PC-3 (cell line): ENCODE results near the gene INTS4. TPM values are rescaled to one million over a fixed set of nuclear protein-coding genes. Genes with fewer than 3 reads are reported as not detected.

Source experiments
- ATAC-seq: fragments of 200-7000 bp; cut with Tn5 transposase; 2 replicates; pipeline ENCODE4 v1.9.1; 2020; ENCODE audit warnings: mild to moderate bottlenecking, moderate library complexity
- BruUV-seq: library from RNA; stranded (reverse); fragments of 400-500 nt; replicated peaks from 2 replicates; lab custom pipeline; 2021; lab: Mats Ljungman, UMichigan
- CTCF ChIA-PET: fragments of 300-600 bp; sonication (Branson Sonifier 250); formaldehyde crosslinking; loops from one replicate; lab custom pipeline; 2022; ENCODE audit warnings: antibody characterized with exemption; lab: Charles Lee
- POLR2A ChIA-PET: fragments of 300-600 bp; sonication (Branson Sonifier 250); formaldehyde crosslinking; loops from one replicate; lab custom pipeline; 2022; ENCODE audit warnings: antibody characterized with exemption; ENCODE audit not compliant: unreplicated experiment; lab: Charles Lee
- DNase-seq: peaks from one replicate; pipeline ENCODE4 v3.0.0-alpha.2; 2015
- H2AFZ ChIP-seq: fragments of 300-600 bp; sonication (generic); 2 replicates; pipeline ENCODE4 v1.6.0; 2016; ENCODE audit warnings: antibody characterized with exemption, low read length
- H3F3A ChIP-seq: fragments of 300-600 bp; sonication (generic); one replicate; pipeline ENCODE4 v1.6.0; 2017; ENCODE audit warnings: antibody characterized with exemption, low read length, control low read depth, mild to moderate bottlenecking; ENCODE audit not compliant: unreplicated experiment
- H3K27ac ChIP-seq: fragments of 300-600 bp; sonication (generic); 2 replicates; pipeline ENCODE4 v1.5.1; 2016; ENCODE audit warnings: mild to moderate bottlenecking, low read length
- H3K27me3 ChIP-seq: fragments of 300-600 bp; sonication (generic); 2 replicates; pipeline ENCODE4 v1.6.1; 2016; ENCODE audit warnings: low read length, mixed read lengths
- H3K36me3 ChIP-seq: fragments of 300-600 bp; sonication (generic); 2 replicates; pipeline ENCODE4 v1.6.1; 2016; ENCODE audit warnings: low read depth, mixed run types, low read length, mixed read lengths
- H3K4me1 ChIP-seq: fragments of 300-600 bp; sonication (generic); 2 replicates; pipeline ENCODE4 v1.5.1; 2016; ENCODE audit warnings: low read length; ENCODE audit not compliant: insufficient read depth
- H3K4me2 ChIP-seq: fragments of 300-600 bp; sonication (generic); 2 replicates; pipeline ENCODE4 v1.6.0; 2016; ENCODE audit warnings: low read length
- H3K4me3 ChIP-seq: fragments of 300-600 bp; sonication (generic); 2 replicates; pipeline ENCODE4 v1.5.1; 2016; ENCODE audit warnings: mild to moderate bottlenecking, low read length, mixed read lengths
- H3K79me2 ChIP-seq: fragments of 300-600 bp; sonication (generic); 2 replicates; pipeline ENCODE4 v1.6.1; 2017; ENCODE audit warnings: low read length, mixed read lengths
- H3K9ac ChIP-seq: fragments of 300-600 bp; sonication (generic); 2 replicates; pipeline ENCODE4 v1.6.0; 2016; ENCODE audit warnings: mild to moderate bottlenecking, low read length
- H3K9me2 ChIP-seq: fragments of 300-600 bp; sonication (generic); replicated peaks from 2 replicates; pipeline ENCODE4 v1.6.1; 2016; ENCODE audit warnings: mixed run types, low read length, mixed read lengths
- H3K9me3 ChIP-seq: fragments of 300-600 bp; sonication (generic); 2 replicates; pipeline ENCODE4 v1.6.1; 2016; ENCODE audit warnings: low read length, mixed read lengths
- H4K20me1 ChIP-seq: fragments of 300-600 bp; sonication (generic); 2 replicates; pipeline ENCODE4 v1.6.1; 2016; ENCODE audit warnings: low read length, mixed read lengths
- EZH2 ChIP-seq: fragments of 300-600 bp; sonication (generic); IDR thresholded peaks from one replicate; pipeline ENCODE4 v1.6.1; 2017; ENCODE audit warnings: antibody characterized with exemption, mild to moderate bottlenecking, low read length; ENCODE audit not compliant: unreplicated experiment
- EZH2phosphoT487 ChIP-seq: fragments of 300-600 bp; sonication (generic); IDR thresholded peaks from 2 replicates; pipeline ENCODE4 v1.6.1; 2018; ENCODE audit warnings: mild to moderate bottlenecking, antibody characterized with exemption, low read length, borderline replicate concordance
- intact Hi-C: fragments of 100-400 bp; cut with micrococcal nuclease; formaldehyde crosslinking; loops from 2 replicates; pipeline ENCODE4 v1.9.0; 2023
- total RNA-seq: library from RNA; depleted of rRNA; stranded (reverse); fragments of >200 nt; gene quantifications from 2 replicates; pipeline ENCODE4 v1.2.3, GENCODE V29; 2014
- TF ChIP-seq, protein P1 (sequence below): fragments of 300-600 bp; sonication (generic); conservative IDR thresholded peaks from 2 replicates; pipeline ENCODE4 v1.5.1; 2017; ENCODE audit warnings: antibody characterized with exemption, low read depth, mild to moderate bottlenecking, low read length

Gene INTS4
- total RNA-seq, 1 experiment from 2014 or later = 50.8 TPM

DNA sequence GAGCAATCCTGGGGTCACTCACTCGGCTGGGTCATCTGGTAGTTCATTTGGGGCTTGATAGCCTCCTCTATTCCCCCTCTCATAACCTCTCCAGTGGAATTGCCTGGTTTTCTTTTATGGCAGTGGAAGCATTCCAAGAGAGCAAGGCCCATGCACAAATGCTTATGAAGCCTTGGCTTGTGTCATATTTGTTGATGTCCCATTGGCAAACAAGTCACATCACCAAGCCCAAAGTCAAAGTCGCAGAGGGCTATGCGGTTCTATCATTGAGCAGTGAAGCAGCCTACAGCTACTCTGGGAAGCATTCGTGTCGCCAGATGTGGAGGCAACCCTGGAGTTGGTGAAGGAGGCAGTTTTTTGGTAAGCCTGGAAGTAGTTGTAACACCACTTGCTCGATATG, 16.3 kb upstream of the INTS4 start:
- CTCF ChIA-PET = no interaction called here
- ATAC-seq (no peak), DNase-seq (no peak)
- H3K79me2 ChIP-seq = no peaks in the 10 kb centered on the region
- H2AFZ ChIP-seq = no peak overlapping the region
- no peaks in the 10 kb centered on the region for H3K9me3 ChIP-seq
- H3K27me3 ChIP-seq = no peaks in the 10 kb centered on the region
- no peak overlapping the region for H3K4me3 ChIP-seq
- no peaks in the 10 kb centered on the region for H3F3A ChIP-seq
- H4K20me1 ChIP-seq = no peaks in the 10 kb centered on the region
- POLR2A ChIA-PET = no interaction called here
- H3K4me2 ChIP-seq = no peak overlapping the region
- no peak overlapping the region for H3K27ac ChIP-seq
- H3K9me2 ChIP-seq = no peaks in the 10 kb centered on the region
- H3K9ac ChIP-seq = no peak overlapping the region
- BruUV-seq = no TSS peak
- no peaks in the 10 kb centered on the region for H3K4me1 ChIP-seq
- H3K36me3 ChIP-seq = no peaks in the 10 kb centered on the region
- no peak for TF ChIP-seq EZH2phosphoT487
- intact Hi-C loops = no loop called here

DNA sequence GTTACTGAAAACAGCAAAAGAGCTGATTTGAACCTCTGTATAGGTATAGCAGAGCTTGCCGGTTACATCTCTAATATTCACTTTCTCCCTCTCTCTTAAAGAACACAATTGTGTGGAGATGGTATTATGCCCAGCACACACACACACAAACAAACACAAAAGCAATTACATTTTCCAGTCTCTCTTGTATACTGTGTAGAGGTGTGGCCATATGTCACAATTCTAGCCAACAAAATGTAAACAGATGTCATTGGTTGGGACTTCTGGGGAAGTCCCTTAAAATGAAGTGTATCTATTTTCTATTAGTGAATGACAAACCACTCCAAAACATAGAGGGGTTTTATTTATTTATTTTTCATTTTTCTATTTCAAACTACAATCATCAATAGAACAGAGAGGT, 15.8 kb upstream of the INTS4 start:
- DNase-seq (no peak), ATAC-seq (no peak)
- Histone ChIP-seq H3F3A (no peaks in the 10 kb centered on the region), H3K27ac (no peak overlapping the region), H3K27me3 (no peaks in the 10 kb centered on the region), H3K4me1 (no peaks in the 10 kb centered on the region), H4K20me1 (no peaks in the 10 kb centered on the region), H3K9me3 (no peaks in the 10 kb centered on the region), H3K79me2 (no peaks in the 10 kb centered on the region), H2AFZ (no peak overlapping the region), H3K9me2 (no peaks in the 10 kb centered on the region), H3K36me3 (no peaks in the 10 kb centered on the region), H3K9ac (no peak overlapping the region), H3K4me2 (no peak overlapping the region), H3K4me3 (no peak overlapping the region)
- CTCF ChIA-PET = no interaction called here
- TF ChIP-seq EZH2 (no peak), EZH2phosphoT487 (no peak)
- TF ChIP-seq, protein P1, sequence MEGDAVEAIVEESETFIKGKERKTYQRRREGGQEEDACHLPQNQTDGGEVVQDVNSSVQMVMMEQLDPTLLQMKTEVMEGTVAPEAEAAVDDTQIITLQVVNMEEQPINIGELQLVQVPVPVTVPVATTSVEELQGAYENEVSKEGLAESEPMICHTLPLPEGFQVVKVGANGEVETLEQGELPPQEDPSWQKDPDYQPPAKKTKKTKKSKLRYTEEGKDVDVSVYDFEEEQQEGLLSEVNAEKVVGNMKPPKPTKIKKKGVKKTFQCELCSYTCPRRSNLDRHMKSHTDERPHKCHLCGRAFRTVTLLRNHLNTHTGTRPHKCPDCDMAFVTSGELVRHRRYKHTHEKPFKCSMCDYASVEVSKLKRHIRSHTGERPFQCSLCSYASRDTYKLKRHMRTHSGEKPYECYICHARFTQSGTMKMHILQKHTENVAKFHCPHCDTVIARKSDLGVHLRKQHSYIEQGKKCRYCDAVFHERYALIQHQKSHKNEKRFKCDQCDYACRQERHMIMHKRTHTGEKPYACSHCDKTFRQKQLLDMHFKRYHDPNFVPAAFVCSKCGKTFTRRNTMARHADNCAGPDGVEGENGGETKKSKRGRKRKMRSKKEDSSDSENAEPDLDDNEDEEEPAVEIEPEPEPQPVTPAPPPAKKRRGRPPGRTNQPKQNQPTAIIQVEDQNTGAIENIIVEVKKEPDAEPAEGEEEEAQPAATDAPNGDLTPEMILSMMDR = no peak
- intact Hi-C loops = no loop called here
- POLR2A ChIA-PET = no interaction called here
- BruUV-seq = no TSS peak

DNA sequence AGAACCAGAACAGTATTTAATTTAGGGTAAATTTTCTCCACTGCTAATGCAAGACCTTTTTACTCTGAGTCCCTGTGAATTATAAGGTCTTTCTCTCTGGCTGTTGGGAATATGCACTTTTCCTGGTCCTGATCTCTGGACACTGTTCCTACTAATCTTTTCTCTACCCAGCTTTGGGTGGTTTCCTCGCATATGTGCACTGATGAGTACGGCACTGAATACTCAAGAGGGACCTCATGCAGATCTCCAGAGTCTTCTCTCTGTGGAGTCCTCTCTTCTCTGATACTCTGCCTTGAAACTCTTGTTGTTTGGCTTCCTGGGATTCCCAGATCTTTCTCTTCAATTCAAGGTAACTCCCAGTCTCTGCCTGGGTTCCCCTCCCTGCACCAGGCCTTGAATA, 14.6 kb upstream of the INTS4 start:
- no TSS peak for BruUV-seq
- no peak for DNase-seq

More for the DNA sequence above, 14.6 kb upstream of the INTS4 start:
- Histone ChIP-seq H3K9me3 (no peaks in the 10 kb centered on the region), H3F3A (no peaks in the 10 kb centered on the region), H3K36me3 (no peaks in the 10 kb centered on the region), H3K9me2 (no peaks in the 10 kb centered on the region), H4K20me1 (no peaks in the 10 kb centered on the region), H3K4me3 (no peak overlapping the region), H3K79me2 (no peaks in the 10 kb centered on the region), H3K9ac (no peak overlapping the region), H3K4me1 (no peaks in the 10 kb centered on the region), H2AFZ (no peak overlapping the region), H3K27me3 (no peaks in the 10 kb centered on the region), H3K27ac (no peak overlapping the region), H3K4me2 (no peak overlapping the region)
- ChIA-PET POLR2A (no interaction called here), CTCF (no interaction called here)
- ATAC-seq = no peak
- intact Hi-C loops = no loop called here
- TF ChIP-seq EZH2phosphoT487 = no peak
- no peak for TF ChIP-seq EZH2
- TF ChIP-seq, protein P1 = no peak
